GM10248 (cell line): ENCODE data around the gene OSBPL8.

Experiments used
- CTCF ChIA-PET: fragments of 300-600 bp; sonication (Branson Sonifier 250); formaldehyde crosslinking; extraction: SDS; loops from one replicate; lab custom pipeline; 2021; ENCODE audit warnings: antibody characterized with exemption; lab: Yijun Ruan, JAX
- POLR2A ChIA-PET: fragments of 350-650 bp; sonication (Branson Sonifier 250); formaldehyde crosslinking; extraction: SDS; loops from one replicate; lab custom pipeline; 2020; ENCODE audit warnings: antibody characterized with exemption; lab: Yijun Ruan, JAX
- DNase-seq: peaks from one replicate; pipeline ENCODE4 v3.0.0; 2012; ENCODE audit errors: extremely low spot score
- TF ChIP-seq, protein P1 (sequence below): IDR thresholded peaks from 2 replicates; pipeline ENCODE4 v1.5.1; 2012; ENCODE audit warnings: mild to moderate bottlenecking, low read depth; ENCODE audit errors: extremely low read depth, missing control alignments, control extremely low read depth

OSBPL8 gene

GRCh38 chr12:76428117-76428516, 131.5 kb downstream of the OSBPL8 start:
- ChIA-PET CTCF (interaction anchor here (1.4 kb wide), 1 partner anchor 13 kb away, joined by 4 read pairs; no protein-coding TSS in a partner anchor), POLR2A (no interaction called here)
- TF ChIP-seq, protein P1, sequence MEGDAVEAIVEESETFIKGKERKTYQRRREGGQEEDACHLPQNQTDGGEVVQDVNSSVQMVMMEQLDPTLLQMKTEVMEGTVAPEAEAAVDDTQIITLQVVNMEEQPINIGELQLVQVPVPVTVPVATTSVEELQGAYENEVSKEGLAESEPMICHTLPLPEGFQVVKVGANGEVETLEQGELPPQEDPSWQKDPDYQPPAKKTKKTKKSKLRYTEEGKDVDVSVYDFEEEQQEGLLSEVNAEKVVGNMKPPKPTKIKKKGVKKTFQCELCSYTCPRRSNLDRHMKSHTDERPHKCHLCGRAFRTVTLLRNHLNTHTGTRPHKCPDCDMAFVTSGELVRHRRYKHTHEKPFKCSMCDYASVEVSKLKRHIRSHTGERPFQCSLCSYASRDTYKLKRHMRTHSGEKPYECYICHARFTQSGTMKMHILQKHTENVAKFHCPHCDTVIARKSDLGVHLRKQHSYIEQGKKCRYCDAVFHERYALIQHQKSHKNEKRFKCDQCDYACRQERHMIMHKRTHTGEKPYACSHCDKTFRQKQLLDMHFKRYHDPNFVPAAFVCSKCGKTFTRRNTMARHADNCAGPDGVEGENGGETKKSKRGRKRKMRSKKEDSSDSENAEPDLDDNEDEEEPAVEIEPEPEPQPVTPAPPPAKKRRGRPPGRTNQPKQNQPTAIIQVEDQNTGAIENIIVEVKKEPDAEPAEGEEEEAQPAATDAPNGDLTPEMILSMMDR, result no peak
- DNase-seq, result no peak

GRCh38 chr12:76426160-76426559, 133.4 kb downstream of the OSBPL8 start:
- TF ChIP-seq, protein P1, result no peak
- ChIA-PET CTCF (interaction anchor here (1.0 to 1.8 kb wide), 2 partner anchors 15 to 30 kb away, joined by 3 to 4 read pairs; no protein-coding TSS in a partner anchor), POLR2A (no interaction called here)
- DNase-seq, result no peak

- CTCF ChIA-PET, result no interaction called here
- TF ChIP-seq, protein P1, result no peak
- POLR2A ChIA-PET, result no interaction called here
- no peak for DNase-seq
Measured at GRCh38 chr12:76424941-76425340, 134.6 kb downstream of the OSBPL8 start.

DNA sequence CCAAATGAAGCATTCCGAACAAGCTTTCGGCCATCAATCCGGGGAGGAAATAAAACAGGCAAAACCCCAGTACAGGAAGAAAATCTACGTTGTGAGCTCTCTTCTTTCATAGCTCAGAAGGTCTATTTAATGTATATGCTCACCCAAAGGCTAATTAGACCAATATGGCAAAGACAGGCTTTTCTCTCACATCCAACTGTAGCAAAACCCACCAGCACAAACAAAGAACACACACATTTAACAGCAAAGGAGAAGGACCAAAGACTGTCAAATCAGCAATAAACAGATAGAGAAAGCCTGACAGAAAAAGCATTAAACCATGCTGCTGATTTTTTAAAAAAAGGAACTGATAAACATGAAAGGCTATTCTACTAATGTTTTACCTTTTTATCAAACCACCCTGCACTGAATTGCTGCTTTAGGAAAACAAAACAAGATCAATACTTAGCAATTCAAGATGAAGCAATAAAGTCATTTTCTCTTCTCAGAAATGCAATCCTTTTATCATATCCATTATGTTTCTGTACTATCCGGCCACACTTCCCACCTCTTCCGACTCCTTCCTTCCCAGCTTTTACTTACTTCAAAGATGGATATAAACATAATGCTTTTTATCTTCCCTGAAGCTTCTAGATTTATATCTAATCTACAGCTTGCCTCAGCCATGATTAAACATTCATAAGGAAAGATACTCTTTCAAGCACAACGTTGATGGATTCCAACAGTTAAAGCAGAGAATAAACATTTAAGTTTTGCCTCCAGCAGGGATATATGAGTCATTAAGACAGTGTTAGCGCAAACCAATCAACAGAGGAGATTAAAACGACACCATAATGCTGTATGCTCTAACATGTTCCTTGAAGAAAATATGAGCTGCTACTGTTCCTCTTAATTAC, 136.8 kb downstream of the OSBPL8 start:
- POLR2A ChIA-PET, result no interaction called here
- TF ChIP-seq, protein P1, result no peak
- DNase-seq, result no peak
- CTCF ChIA-PET, result interaction anchor here (0.8 to 1.6 kb wide), 5 partner anchors 12 to 60 kb away, joined by 3 to 4 read pairs (median 3); no protein-coding TSS in a partner anchor

DNA sequence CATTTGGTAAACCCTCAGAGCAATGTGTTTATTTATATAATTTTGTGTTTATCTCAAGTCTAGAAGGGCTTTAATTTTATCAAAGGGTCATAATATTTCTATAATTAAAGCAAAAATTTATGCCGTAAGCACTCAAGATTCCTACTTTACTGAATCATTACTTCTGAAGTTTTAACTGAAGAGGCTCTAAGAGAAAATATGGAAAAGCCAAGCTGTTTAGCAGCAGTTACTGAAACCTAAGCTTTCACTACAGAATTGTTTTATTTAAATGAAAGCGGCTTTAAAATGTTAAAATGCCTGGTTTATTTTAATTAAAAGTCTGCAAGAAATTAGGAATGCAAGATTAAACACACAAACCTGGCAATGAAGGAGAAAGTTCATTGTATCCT, 137.4 kb downstream of the OSBPL8 start:
- DNase-seq, result no peak
- TF ChIP-seq, protein P1, result no peak
- POLR2A ChIA-PET, result no interaction called here
- CTCF ChIA-PET, result interaction anchor here (0.8 to 1.3 kb wide), 5 partner anchors 8 to 60 kb away, joined by 3 read pairs; no protein-coding TSS in a partner anchor

GRCh38 chr12:76421046-76421445, 138.5 kb downstream of the OSBPL8 start:
- DNase-seq, result no peak
- TF ChIP-seq, protein P1, result no peak
- ChIA-PET POLR2A (no interaction called here), CTCF (interaction anchor here (0.7 to 0.9 kb wide), 2 partner anchors 10 to 12 kb away, joined by 3 read pairs; no protein-coding TSS in a partner anchor)
